Measurements from ENCODE around the gene CTF1. TPM values are rescaled to one million over a fixed set of nuclear protein-coding genes. Genes with fewer than 3 reads are reported as not detected.
A peak's percentile ranks its signal among the peaks of the same experiment; 100 is the strongest.

Gene CTF1
- total RNA-seq, 1 donor from 2014 or later, result 1.7 TPM

DNA sequence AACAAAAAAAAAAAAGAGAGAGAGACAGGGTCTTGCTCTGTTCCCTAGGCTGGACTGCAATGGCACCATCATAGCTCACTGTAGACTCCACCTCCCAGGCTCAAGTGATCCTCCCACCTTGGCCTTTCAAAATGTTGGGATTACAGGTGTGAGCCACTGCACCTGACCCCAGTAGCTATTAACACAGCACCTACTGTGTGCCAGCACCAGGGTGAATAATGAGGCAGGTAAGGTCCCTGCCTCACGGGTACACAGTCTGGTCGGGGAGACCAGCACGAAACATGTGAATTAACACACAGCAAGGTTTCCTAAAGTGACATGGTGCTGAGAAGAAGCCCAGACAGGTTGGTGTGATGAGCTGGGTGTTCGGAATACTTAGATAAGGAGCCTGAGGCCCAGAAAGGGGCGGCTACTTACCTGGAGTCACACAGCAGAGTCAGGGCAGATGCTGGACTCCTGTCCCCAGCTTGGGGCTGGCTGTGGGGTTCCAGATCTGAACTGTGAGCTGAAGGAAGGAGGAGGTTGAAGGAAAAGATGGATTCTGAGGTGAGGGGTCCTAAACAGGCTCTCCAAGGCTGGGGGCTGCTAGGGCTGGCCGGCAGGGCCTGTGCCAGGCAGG, 16.5 kb downstream of the CTF1 start:
- peaks cover 5% of the 10 kb centered on the region for H3K27me3 Mint-ChIP-seq (ENCODE audit: unreplicated experiment)
- TF ChIP-seq, protein P1, sequence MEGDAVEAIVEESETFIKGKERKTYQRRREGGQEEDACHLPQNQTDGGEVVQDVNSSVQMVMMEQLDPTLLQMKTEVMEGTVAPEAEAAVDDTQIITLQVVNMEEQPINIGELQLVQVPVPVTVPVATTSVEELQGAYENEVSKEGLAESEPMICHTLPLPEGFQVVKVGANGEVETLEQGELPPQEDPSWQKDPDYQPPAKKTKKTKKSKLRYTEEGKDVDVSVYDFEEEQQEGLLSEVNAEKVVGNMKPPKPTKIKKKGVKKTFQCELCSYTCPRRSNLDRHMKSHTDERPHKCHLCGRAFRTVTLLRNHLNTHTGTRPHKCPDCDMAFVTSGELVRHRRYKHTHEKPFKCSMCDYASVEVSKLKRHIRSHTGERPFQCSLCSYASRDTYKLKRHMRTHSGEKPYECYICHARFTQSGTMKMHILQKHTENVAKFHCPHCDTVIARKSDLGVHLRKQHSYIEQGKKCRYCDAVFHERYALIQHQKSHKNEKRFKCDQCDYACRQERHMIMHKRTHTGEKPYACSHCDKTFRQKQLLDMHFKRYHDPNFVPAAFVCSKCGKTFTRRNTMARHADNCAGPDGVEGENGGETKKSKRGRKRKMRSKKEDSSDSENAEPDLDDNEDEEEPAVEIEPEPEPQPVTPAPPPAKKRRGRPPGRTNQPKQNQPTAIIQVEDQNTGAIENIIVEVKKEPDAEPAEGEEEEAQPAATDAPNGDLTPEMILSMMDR (IDR thresholded peaks at IDR 0.05; ENCODE audit: partially characterized antibody, unreplicated experiment), result no peak
- H3K27ac Mint-ChIP-seq (ENCODE audit: unreplicated experiment), result no peak overlapping the region
- no peak overlapping the region for H3K4me3 Mint-ChIP-seq (ENCODE audit: unreplicated experiment)
- no peak for DNase-seq
- H3K9me3 Mint-ChIP-seq (ENCODE audit: unreplicated experiment), result peaks cover 2% of the 10 kb centered on the region
- H3K4me1 Mint-ChIP-seq (ENCODE audit: low read depth, unreplicated experiment), result peaks cover 5% of the 10 kb centered on the region
- H3K36me3 Mint-ChIP-seq (ENCODE audit: unreplicated experiment), result no peaks in the 10 kb centered on the region

DNA sequence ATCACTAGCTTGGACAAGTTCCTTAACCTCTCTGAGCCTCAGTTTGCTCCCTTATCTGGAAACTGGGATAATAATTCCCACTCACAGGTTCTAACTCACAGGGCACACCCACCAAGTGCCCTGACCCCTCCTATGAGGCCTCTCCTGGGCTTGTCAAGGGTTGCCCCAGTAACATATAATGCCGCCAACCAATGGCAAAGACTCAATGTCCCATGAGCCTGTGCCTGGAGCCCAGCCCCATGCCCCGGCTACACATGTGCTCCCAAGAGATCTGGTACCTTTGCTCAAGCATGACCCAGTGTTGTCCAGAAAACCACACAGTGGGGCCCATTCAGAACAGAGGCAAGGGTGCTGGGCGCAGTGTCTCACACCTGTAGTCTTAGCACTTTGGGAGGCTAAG, 18.4 kb downstream of the CTF1 start:
- H3K27ac Mint-ChIP-seq (ENCODE audit: unreplicated experiment), result no peak overlapping the region

DNA sequence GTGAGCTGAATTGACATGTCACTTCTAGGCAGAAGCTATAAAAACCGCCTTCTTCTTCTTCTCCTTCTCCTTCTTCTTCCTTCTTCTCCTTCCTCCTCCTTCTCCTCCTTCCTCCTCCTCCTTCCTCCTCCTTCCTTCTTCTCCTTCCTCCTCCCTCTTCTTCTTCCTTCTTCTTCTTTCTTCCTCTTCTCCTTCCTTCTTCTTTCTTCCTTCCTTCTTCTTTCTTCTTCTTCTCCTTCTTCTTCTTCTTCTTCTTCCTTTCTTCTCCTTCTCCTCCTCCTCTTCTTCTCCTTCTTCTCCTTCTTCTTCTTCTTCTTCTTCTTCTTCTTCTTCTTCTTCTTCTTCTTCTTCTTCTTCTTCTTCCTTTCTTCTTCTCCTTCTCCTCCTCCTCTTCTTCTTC, 22.2 kb downstream of the CTF1 start:
- Mint-ChIP-seq H3K27ac (ENCODE audit: unreplicated experiment) (no peak overlapping the region), H3K9me3 (ENCODE audit: unreplicated experiment) (peaks cover 8% of the 10 kb centered on the region)

More for the DNA sequence above, 18.4 kb downstream of the CTF1 start:
- H3K4me3 Mint-ChIP-seq (ENCODE audit: unreplicated experiment), result peak overlapping the region; percentile 25
- peaks cover 5% of the 10 kb centered on the region for H3K27me3 Mint-ChIP-seq (ENCODE audit: unreplicated experiment)
- peaks cover 4% of the 10 kb centered on the region for H3K4me1 Mint-ChIP-seq (ENCODE audit: low read depth, unreplicated experiment)
- no peaks in the 10 kb centered on the region for H3K36me3 Mint-ChIP-seq (ENCODE audit: unreplicated experiment)
- no peak for DNase-seq
- no peaks in the 10 kb centered on the region for H3K9me3 Mint-ChIP-seq (ENCODE audit: unreplicated experiment)
- TF ChIP-seq, protein P1 (IDR thresholded peaks at IDR 0.05; ENCODE audit: partially characterized antibody, unreplicated experiment), result no peak

DNA sequence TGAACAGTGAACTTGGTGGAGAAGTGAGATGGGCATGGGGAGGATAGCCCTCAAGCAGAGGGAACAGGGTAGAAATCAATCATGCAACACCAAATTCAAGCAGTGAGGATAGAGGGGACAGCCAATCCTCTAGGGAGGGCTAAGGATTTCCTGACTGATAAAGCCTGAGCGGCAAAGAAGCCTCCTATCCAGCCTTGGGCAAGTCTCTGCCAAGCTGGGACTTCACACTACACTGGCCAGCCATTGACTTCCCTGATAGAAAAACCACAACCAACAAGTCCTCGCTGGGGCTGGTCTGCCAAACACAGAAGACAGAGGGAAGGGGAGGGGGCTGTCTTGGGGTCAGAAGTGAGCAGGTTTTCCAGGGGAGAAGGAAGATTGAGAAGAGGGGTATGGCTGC, 24.5 kb downstream of the CTF1 start:
- no peak for DNase-seq
- TF ChIP-seq, protein P1 (IDR thresholded peaks at IDR 0.05; ENCODE audit: partially characterized antibody, unreplicated experiment), result no peak
- Mint-ChIP-seq H3K4me1 (ENCODE audit: low read depth, unreplicated experiment) (peaks cover 2% of the 10 kb centered on the region), H3K4me3 (ENCODE audit: unreplicated experiment) (peak overlapping the region; percentile 99), H3K36me3 (ENCODE audit: unreplicated experiment) (no peaks in the 10 kb centered on the region), H3K9me3 (ENCODE audit: unreplicated experiment) (peaks cover 13% of the 10 kb centered on the region), H3K27ac (ENCODE audit: unreplicated experiment) (no peak overlapping the region), H3K27me3 (ENCODE audit: unreplicated experiment) (peaks cover 17% of the 10 kb centered on the region)

More for the DNA sequence above, 22.2 kb downstream of the CTF1 start:
- peaks cover 2% of the 10 kb centered on the region for H3K4me1 Mint-ChIP-seq (ENCODE audit: low read depth, unreplicated experiment)
- H3K4me3 Mint-ChIP-seq (ENCODE audit: unreplicated experiment), result no peak overlapping the region
- peaks cover 12% of the 10 kb centered on the region for H3K27me3 Mint-ChIP-seq (ENCODE audit: unreplicated experiment)
- TF ChIP-seq, protein P1 (IDR thresholded peaks at IDR 0.05; ENCODE audit: partially characterized antibody, unreplicated experiment), result no peak
- H3K36me3 Mint-ChIP-seq (ENCODE audit: unreplicated experiment), result no peaks in the 10 kb centered on the region
- no peak for DNase-seq

DNA sequence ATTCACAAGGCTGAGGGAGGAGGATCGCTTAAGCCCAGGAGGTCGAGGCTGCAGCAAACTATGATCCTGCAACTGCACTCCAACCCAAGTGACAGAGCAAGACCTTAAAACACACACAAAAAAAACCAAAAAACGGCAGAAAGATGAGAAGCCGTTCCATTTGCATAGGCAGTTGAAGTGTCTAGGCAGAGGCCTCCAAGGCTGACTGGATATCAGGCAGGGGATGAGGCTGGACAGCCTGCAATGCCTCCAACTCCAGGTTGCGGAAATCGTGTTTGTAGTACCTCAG, 25.0 kb downstream of the CTF1 start:
- Mint-ChIP-seq H3K4me3 (ENCODE audit: unreplicated experiment) (peak overlapping the region; percentile 99), H3K27ac (ENCODE audit: unreplicated experiment) (peak overlapping the region; percentile 33), H3K9me3 (ENCODE audit: unreplicated experiment) (peaks cover 13% of the 10 kb centered on the region), H3K27me3 (ENCODE audit: unreplicated experiment) (peaks cover 18% of the 10 kb centered on the region), H3K36me3 (ENCODE audit: unreplicated experiment) (no peaks in the 10 kb centered on the region), H3K4me1 (ENCODE audit: low read depth, unreplicated experiment) (peaks cover 7% of the 10 kb centered on the region)
- TF ChIP-seq, protein P1 (IDR thresholded peaks at IDR 0.05; ENCODE audit: partially characterized antibody, unreplicated experiment), result no peak
- DNase-seq, result no peak
